C4-2B (cell line): ENCODE results near the gene ROMO1.
"Not testable (repeated sequence)": the region's sequence is repeated elsewhere in the genome, so short reads cannot be mapped to it uniquely, and the experiment has no call there.

Experiments used
- ZFX ChIP-seq: fragments of 450-650 bp; IDR thresholded peaks from 2 replicates; pipeline ENCODE4 v1.6.1; 2017
- TF ChIP-seq, protein P1 (sequence below): fragments of 450-650 bp; conservative IDR thresholded peaks from 2 replicates; pipeline ENCODE4 v1.5.1; 2017; ENCODE audit warnings: mild to moderate bottlenecking

DNA sequence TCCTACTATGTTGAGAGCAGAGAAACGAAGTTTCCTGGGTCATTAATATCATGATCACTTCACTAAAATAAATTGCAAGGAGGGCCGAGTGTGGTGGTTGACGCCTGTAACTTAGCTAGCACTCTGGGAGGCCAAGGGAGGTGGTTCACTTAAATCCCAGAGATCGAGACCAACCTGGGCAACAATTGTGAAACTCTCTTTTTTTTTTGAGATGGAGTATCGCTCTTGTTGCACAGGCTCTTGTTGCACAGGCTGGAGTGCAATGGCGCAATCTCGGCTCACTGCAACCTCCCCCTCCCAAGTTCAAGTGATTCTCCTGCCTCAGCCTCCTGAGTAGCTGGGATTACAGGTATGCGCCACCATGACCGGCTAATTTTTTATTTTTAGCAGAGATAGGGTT lies 13.9 kb downstream of the ROMO1 start:
- TF ChIP-seq, protein P1, sequence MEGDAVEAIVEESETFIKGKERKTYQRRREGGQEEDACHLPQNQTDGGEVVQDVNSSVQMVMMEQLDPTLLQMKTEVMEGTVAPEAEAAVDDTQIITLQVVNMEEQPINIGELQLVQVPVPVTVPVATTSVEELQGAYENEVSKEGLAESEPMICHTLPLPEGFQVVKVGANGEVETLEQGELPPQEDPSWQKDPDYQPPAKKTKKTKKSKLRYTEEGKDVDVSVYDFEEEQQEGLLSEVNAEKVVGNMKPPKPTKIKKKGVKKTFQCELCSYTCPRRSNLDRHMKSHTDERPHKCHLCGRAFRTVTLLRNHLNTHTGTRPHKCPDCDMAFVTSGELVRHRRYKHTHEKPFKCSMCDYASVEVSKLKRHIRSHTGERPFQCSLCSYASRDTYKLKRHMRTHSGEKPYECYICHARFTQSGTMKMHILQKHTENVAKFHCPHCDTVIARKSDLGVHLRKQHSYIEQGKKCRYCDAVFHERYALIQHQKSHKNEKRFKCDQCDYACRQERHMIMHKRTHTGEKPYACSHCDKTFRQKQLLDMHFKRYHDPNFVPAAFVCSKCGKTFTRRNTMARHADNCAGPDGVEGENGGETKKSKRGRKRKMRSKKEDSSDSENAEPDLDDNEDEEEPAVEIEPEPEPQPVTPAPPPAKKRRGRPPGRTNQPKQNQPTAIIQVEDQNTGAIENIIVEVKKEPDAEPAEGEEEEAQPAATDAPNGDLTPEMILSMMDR = not testable (repeated sequence)
- not testable (repeated sequence) for TF ChIP-seq ZFX
